ENCODE data around the gene MSMP. TPM values are rescaled to one million over a fixed set of nuclear protein-coding genes. Genes with fewer than 3 reads are reported as not detected.

The MSMP gene
- total RNA-seq, 2 experiments from 2014 or later = not detected

DNA sequence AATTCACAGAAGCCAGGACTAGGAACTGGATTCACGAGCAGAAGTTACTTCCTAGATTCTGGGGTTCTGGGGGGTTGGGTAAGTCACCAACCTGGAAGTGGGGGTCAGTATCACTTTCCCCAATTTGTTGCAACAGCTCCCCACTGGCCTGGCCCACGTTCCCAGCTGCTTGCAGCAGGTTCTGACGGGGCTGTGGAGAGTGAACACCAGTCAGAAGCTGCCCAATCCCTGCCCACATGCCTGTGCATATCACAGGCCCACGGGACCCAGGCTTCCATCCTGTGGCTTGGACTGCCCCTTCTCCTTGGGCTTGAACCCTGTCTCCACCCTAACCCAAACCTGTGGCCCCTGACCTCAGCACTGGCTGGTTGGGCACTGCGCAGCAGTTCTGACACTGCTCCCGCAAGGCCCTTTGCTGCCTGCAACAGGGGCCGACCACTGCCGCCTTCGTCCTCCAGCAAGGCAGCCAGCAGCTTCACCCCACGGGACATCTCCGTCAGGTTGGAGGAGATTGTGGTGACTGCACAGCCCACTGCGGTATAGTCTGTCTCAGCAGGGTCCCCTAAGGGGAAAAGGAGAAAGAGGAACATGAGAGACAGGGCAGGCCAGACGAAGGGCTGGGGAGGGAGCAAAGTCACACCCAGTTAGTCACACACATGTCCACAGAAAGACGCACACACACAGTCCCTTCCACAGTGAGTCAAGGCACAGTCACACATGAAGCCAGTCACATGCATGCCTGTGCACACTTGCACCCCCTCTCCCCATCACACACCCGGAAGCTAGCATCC is 35.2 kb downstream of the MSMP start:
- no peak overlapping the region for H3K27ac Mint-ChIP-seq
- DNase-seq = no peak
- H3K9me3 Mint-ChIP-seq = no peaks in the 10 kb centered on the region
- H3K36me3 Mint-ChIP-seq = peaks cover 35% of the 10 kb centered on the region
- no peak overlapping the region for H3K4me3 Mint-ChIP-seq
- H3K4me1 Mint-ChIP-seq = no peaks in the 10 kb centered on the region
- no peaks in the 10 kb centered on the region for H3K27me3 Mint-ChIP-seq
- ATAC-seq (ENCODE audit: low read depth) = no peak
- POLR2A ChIA-PET = interaction anchor here (0.9 kb wide), 1 partner anchor 60 kb away, joined by 4 read pairs; no protein-coding TSS in a partner anchor

GRCh38 chr9:35717132-35717870 is 36.8 kb downstream of the MSMP start:
- Mint-ChIP-seq H3K27ac (no peak overlapping the region), H3K27me3 (no peaks in the 10 kb centered on the region), H3K4me3 (no peak overlapping the region), H3K36me3 (peaks cover 35% of the 10 kb centered on the region), H3K9me3 (no peaks in the 10 kb centered on the region), H3K4me1 (no peaks in the 10 kb centered on the region)
- POLR2A ChIA-PET = interaction anchor here (2.5 kb wide), 1 partner anchor 11 kb away, joined by 8 read pairs; no protein-coding TSS in a partner anchor
- ATAC-seq (ENCODE audit: low read depth) = no peak
- DNase-seq = no peak

DNA sequence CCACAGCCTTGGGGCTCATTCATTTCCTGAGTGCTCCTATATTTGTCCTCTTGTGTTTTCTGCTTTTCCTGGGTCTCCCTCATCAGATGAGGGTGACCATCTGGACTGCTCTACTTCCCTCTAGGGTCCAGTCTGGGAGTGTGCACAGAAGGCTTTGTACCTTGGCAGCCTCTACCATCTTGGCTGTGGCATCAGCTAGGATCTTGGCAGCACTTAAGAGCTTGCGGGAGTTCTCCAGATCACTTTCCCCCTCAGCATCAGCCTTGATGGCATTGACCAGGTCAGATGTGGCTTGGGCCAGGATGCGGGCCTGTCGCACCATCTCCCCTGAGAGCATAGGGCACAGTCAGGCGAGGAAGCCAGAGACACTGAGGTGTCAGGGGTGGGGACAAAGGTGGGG is 37.8 kb downstream of the MSMP start:
- DNase-seq (no peak), ATAC-seq (ENCODE audit: low read depth) (no peak)
- POLR2A ChIA-PET = interaction anchor here (0.5 to 2.5 kb wide), 3 partner anchors 12 to 269 kb away, joined by 3 to 8 read pairs (median 3); partner anchors contain the start of genes CREB3 and TLN1
- Mint-ChIP-seq H3K4me3 (no peak overlapping the region), H3K4me1 (no peaks in the 10 kb centered on the region), H3K36me3 (peaks cover 28% of the 10 kb centered on the region), H3K9me3 (no peaks in the 10 kb centered on the region), H3K27ac (no peak overlapping the region), H3K27me3 (no peaks in the 10 kb centered on the region)

- POLR2A ChIA-PET = interaction anchor here (0.9 to 2.5 kb wide), 2 partner anchors 12 to 14 kb away, joined by 3 to 8 read pairs; no protein-coding TSS in a partner anchor
- Mint-ChIP-seq H3K4me3 (no peak overlapping the region), H3K36me3 (peaks cover 36% of the 10 kb centered on the region), H3K27me3 (no peaks in the 10 kb centered on the region), H3K27ac (no peak overlapping the region), H3K9me3 (no peaks in the 10 kb centered on the region), H3K4me1 (no peaks in the 10 kb centered on the region)
- peak; percentile 13 for ATAC-seq (ENCODE audit: low read depth)
- DNase-seq = no peak
Observed at GRCh38 chr9:35714579-35715252, 39.4 kb downstream of the MSMP start.

DNA sequence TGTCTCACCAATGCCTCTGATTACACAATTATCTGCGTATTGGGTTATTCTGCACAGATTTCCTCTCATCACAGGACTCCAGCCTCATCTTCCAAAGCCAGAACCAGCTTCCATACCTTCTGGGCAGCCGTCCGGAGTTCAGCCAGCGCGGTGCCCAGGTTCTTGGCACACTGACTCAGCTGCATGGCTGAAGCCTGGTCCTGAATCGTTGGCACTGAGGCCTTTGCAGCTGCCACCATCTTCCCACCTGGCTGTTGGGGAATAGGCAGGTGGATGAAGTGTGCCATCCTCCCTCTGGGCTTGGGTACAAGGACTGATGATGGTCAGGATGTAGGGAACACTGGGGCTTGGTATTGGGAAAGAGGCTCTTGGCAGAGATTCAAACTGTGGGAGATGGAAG is 40.0 kb downstream of the MSMP start:
- DNase-seq (no peak), ATAC-seq (ENCODE audit: low read depth) (no peak)
- Mint-ChIP-seq H3K27ac (no peak overlapping the region), H3K27me3 (no peaks in the 10 kb centered on the region), H3K4me1 (no peaks in the 10 kb centered on the region), H3K9me3 (no peaks in the 10 kb centered on the region), H3K4me3 (no peak overlapping the region), H3K36me3 (peaks cover 34% of the 10 kb centered on the region)
- POLR2A ChIA-PET = interaction anchor here (0.6 kb wide), 1 partner anchor 9 kb away, joined by 3 read pairs; no protein-coding TSS in a partner anchor

GRCh38 chr9:35713578-35713977 is 40.5 kb downstream of the MSMP start:
- Mint-ChIP-seq H3K9me3 (no peaks in the 10 kb centered on the region), H3K4me1 (no peaks in the 10 kb centered on the region), H3K4me3 (no peak overlapping the region), H3K27ac (no peak overlapping the region), H3K27me3 (no peaks in the 10 kb centered on the region), H3K36me3 (peaks cover 37% of the 10 kb centered on the region)
- ATAC-seq (ENCODE audit: low read depth) = no peak
- POLR2A ChIA-PET = interaction anchor here (0.6 kb wide), 1 partner anchor 10 kb away, joined by 3 read pairs; no protein-coding TSS in a partner anchor
- DNase-seq = no peak

DNA sequence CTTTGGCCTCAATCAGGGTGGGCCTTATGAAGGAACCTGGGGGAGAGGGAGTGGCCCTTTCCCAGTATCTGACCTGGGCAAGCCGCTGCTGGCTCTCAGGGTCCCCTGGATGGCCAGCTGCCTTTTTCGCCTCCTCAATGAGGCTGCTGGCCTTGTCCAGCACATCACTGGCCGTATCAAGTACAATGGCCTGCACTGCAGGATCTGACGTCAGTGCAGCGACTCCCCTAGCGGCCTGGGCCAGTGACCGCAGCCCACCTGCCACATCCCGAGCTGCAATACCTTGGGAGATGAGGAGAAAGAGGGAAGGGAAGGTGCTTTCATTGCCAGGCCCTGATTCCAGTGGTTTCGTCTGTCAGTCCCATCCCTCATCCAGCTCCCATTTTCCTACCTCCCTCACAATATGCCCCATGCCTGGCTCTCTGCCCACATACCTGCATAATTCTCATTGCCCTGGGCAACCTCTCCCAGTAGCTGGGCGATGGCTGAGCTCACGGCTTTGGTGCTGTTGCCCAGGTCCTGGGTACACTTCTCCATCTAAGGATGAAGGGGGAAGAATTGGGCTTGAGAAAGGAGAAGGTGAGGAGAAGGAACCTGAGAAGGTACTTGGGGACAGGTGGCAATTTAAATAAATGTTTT is 41.2 kb downstream of the MSMP start:
- POLR2A ChIA-PET = interaction anchor here (1.0 to 1.2 kb wide), 2 partner anchors 16 to 18 kb away, joined by 3 to 4 read pairs; no protein-coding TSS in a partner anchor
- H3K9me3 Mint-ChIP-seq = no peaks in the 10 kb centered on the region
- no peak overlapping the region for H3K27ac Mint-ChIP-seq
- H3K4me3 Mint-ChIP-seq = no peak overlapping the region
- H3K4me1 Mint-ChIP-seq = no peaks in the 10 kb centered on the region
- ATAC-seq (ENCODE audit: low read depth) = no peak
- H3K36me3 Mint-ChIP-seq = peaks cover 40% of the 10 kb centered on the region
- no peaks in the 10 kb centered on the region for H3K27me3 Mint-ChIP-seq
- DNase-seq = no peak

GRCh38 chr9:35711501-35712428 is 42.3 kb downstream of the MSMP start:
- Mint-ChIP-seq H3K4me3 (no peak overlapping the region), H3K27me3 (no peaks in the 10 kb centered on the region), H3K27ac (no peak overlapping the region), H3K4me1 (no peaks in the 10 kb centered on the region), H3K36me3 (peaks cover 46% of the 10 kb centered on the region), H3K9me3 (no peaks in the 10 kb centered on the region)
- no peak for ATAC-seq (ENCODE audit: low read depth)
- DNase-seq = no peak
- POLR2A ChIA-PET = interaction anchor here (1.0 to 1.2 kb wide), 2 partner anchors 17 to 19 kb away, joined by 3 to 4 read pairs; no protein-coding TSS in a partner anchor

- ATAC-seq (ENCODE audit: low read depth) = no peak
- Mint-ChIP-seq H3K27me3 (no peaks in the 10 kb centered on the region), H3K4me1 (no peaks in the 10 kb centered on the region), H3K27ac (no peak overlapping the region), H3K9me3 (no peaks in the 10 kb centered on the region), H3K36me3 (peaks cover 44% of the 10 kb centered on the region), H3K4me3 (no peak overlapping the region)
- POLR2A ChIA-PET = no interaction called here
- no peak for DNase-seq
Observed at GRCh38 chr9:35710818-35711500, 43.1 kb downstream of the MSMP start.

DNA sequence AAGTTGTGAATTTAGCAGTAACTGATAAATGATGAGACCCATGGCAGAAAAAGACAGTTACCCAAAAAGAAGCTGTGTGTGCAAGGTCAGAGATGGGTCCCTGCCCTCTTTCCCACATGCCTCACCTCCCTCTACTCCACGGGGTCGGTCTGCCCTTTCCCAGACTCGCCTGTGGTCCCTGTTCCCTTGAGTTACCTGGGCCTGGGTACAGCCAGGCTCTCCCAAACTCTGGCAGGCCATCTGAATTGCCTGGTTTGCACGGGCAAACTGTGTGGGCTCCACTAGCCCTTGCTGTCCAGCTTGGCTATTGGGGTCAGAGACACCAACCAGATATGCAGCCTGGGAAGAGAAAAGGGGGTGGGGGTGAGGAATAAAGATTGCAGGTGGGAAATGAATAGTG is 45.9 kb downstream of the MSMP start:
- Mint-ChIP-seq H3K27ac (no peak overlapping the region), H3K4me1 (no peaks in the 10 kb centered on the region), H3K36me3 (peaks cover 51% of the 10 kb centered on the region), H3K27me3 (no peaks in the 10 kb centered on the region), H3K4me3 (no peak overlapping the region), H3K9me3 (no peaks in the 10 kb centered on the region)
- POLR2A ChIA-PET = no interaction called here
- no peak for ATAC-seq (ENCODE audit: low read depth)
- DNase-seq = no peak

- Mint-ChIP-seq H3K27me3 (no peaks in the 10 kb centered on the region), H3K4me3 (no peak overlapping the region), H3K36me3 (peaks cover 55% of the 10 kb centered on the region), H3K9me3 (no peaks in the 10 kb centered on the region), H3K27ac (no peak overlapping the region), H3K4me1 (no peaks in the 10 kb centered on the region)
- ATAC-seq (ENCODE audit: low read depth) = no peak
- DNase-seq = no peak
- POLR2A ChIA-PET = no interaction called here
Observed at GRCh38 chr9:35706951-35707350, 47.1 kb downstream of the MSMP start.
